HepG2 (cell line): ENCODE data around the gene CHST14. TPM values are rescaled to one million over a fixed set of nuclear protein-coding genes. Genes with fewer than 3 reads are reported as not detected.

Experiments used
- BCLAF1 ChIP-seq: fragments of 450-650 bp; IDR thresholded peaks from 2 replicates; pipeline ENCODE4 v1.6.1; 2017; ENCODE audit warnings: mild to moderate bottlenecking
- CEBPG ChIP-seq: IDR thresholded peaks from 2 replicates; pipeline ENCODE4 v1.6.1; 2016
- ESRRA ChIP-seq: sonication (generic); formaldehyde crosslinking; IDR thresholded peaks from 2 replicates; pipeline ENCODE4 v1.5.1; 2020; ENCODE audit warnings: mild to moderate bottlenecking, low read depth, missing genetic modification reagents
- ETV5 ChIP-seq: IDR thresholded peaks from 2 replicates; pipeline ENCODE4 v1.6.1; 2018; ENCODE audit warnings: missing biosample characterization, missing genetic modification reagents, inconsistent platforms, borderline replicate concordance
- FUBP1 ChIP-seq: sonication (generic); formaldehyde crosslinking; IDR thresholded peaks from 2 replicates; pipeline ENCODE4 v1.5.1; 2020; ENCODE audit warnings: missing genetic modification reagents, mild to moderate bottlenecking, borderline replicate concordance
- IKZF5 ChIP-seq: IDR thresholded peaks from 2 replicates; pipeline ENCODE4 v1.6.1; 2018; ENCODE audit warnings: missing genetic modification reagents, mild to moderate bottlenecking, missing compliant biosample characterization
- KMT2B ChIP-seq: IDR thresholded peaks from 2 replicates; pipeline ENCODE4 v1.6.1; 2016; ENCODE audit warnings: missing genetic modification reagents, missing compliant biosample characterization
- PBX3 ChIP-seq: sonication (generic); formaldehyde crosslinking; IDR thresholded peaks from 2 replicates; pipeline ENCODE4 v1.8.1; 2023; ENCODE audit warnings: missing genetic modification reagents, inconsistent platforms, borderline replicate concordance
- PRDM10 ChIP-seq: sonication (generic); formaldehyde crosslinking; IDR thresholded peaks from 2 replicates; pipeline ENCODE4 v1.4.0; 2020; ENCODE audit warnings: low read depth, missing genetic modification reagents
- RFX5 ChIP-seq: IDR thresholded peaks from 2 replicates; pipeline ENCODE4 v1.6.1; 2011; ENCODE audit warnings: low read depth, low read length, improper control_type of control experiment
- SNRNP70 ChIP-seq: fragments of 200-400 bp; formaldehyde crosslinking; IDR thresholded peaks from 2 replicates; pipeline ENCODE4 v1.6.1; 2017; ENCODE audit warnings: mild to moderate bottlenecking, low read depth, low read length, moderate library complexity
- ZBTB14 ChIP-seq: sonication (generic); formaldehyde crosslinking; IDR thresholded peaks from 2 replicates; pipeline ENCODE4 v1.4.0; 2020; ENCODE audit warnings: missing genetic modification reagents
- ZFP62 ChIP-seq: sonication (generic); formaldehyde crosslinking; IDR thresholded peaks from 2 replicates; pipeline ENCODE4 v1.4.0; 2020; ENCODE audit warnings: missing genetic modification reagents
- ZNF331 ChIP-seq: sonication (generic); formaldehyde crosslinking; IDR thresholded peaks from 2 replicates; pipeline ENCODE4 v1.4.0; 2020; ENCODE audit warnings: missing genetic modification reagents
- ZNF530 ChIP-seq: sonication (generic); formaldehyde crosslinking; IDR thresholded peaks from 2 replicates; pipeline ENCODE4 v1.5.0; 2020; ENCODE audit warnings: low read depth, mild to moderate bottlenecking, missing genetic modification reagents
- ZNF883 ChIP-seq: sonication (generic); formaldehyde crosslinking; IDR thresholded peaks from 2 replicates; pipeline ENCODE4 v1.5.1; 2020; ENCODE audit warnings: mild to moderate bottlenecking, missing genetic modification reagents; ENCODE audit errors: not compliant biosample characterization
- polyA plus RNA-seq, 8 experiments: library from polyadenylated mRNA; depleted of rRNA in 3 of 8; stranded (reverse) in 7 of 8; unstranded in 1 of 8; fragments of >200 nt; fragmentation: Illumina TruSeq in 4 of 8; extraction: Trizol in 4 of 8; gene quantifications; 2 replicates each; pipeline versions ENCODE4 v1.2.1 to v1.2.3, GENCODE V29; 2011 to 2016; ENCODE audit warnings: low read depth in 4 of 8, missing spikeins in 1 of 8, mixed read lengths in 1 of 8; ENCODE audit not compliant: insufficient read depth in 1 of 8
- total RNA-seq, 5 experiments: library from RNA; depleted of rRNA; stranded (reverse); fragments of >200 nt; fragmentation: Illumina TruSeq; extraction: Trizol; gene quantifications; 2 replicates each; pipeline ENCODE4 v1.2.3, GENCODE V29; 2016; ENCODE audit warnings: low read depth in 1 of 5

CHST14 gene
- total and polyA plus RNA-seq, 2 of the 13 experiments (the other 11 are each of a cell fraction or from before 2014, with no cell fraction given), result 8.9 to 12.4 TPM

GRCh38 chr15:40441565-40442531, 28.9 kb upstream of the CHST14 start (continued):
- TF ChIP-seq ZNF883 (no peak), BCLAF1 (no peak), KMT2B (CRISPR knock-in tag) (no peak), PRDM10 (CRISPR knock-in tag) (no peak), SNRNP70 (no peak), ETV5 (CRISPR knock-in tag) (peak; percentile 19; the same call in 1 of the 2 replicates), ZFP62 (CRISPR knock-in tag) (no peak), ZNF331 (CRISPR knock-in tag) (no peak), IKZF5 (CRISPR knock-in tag) (no peak), PBX3 (CRISPR knock-in tag) (no peak), CEBPG (no peak), ZNF530 (CRISPR knock-in tag) (no peak), RFX5 (no peak), ESRRA (CRISPR knock-in tag) (no peak), FUBP1 (CRISPR knock-in tag) (no peak), ZBTB14 (CRISPR knock-in tag) (no peak)
